ENCODE results near the gene SLC22A31.

DNA sequence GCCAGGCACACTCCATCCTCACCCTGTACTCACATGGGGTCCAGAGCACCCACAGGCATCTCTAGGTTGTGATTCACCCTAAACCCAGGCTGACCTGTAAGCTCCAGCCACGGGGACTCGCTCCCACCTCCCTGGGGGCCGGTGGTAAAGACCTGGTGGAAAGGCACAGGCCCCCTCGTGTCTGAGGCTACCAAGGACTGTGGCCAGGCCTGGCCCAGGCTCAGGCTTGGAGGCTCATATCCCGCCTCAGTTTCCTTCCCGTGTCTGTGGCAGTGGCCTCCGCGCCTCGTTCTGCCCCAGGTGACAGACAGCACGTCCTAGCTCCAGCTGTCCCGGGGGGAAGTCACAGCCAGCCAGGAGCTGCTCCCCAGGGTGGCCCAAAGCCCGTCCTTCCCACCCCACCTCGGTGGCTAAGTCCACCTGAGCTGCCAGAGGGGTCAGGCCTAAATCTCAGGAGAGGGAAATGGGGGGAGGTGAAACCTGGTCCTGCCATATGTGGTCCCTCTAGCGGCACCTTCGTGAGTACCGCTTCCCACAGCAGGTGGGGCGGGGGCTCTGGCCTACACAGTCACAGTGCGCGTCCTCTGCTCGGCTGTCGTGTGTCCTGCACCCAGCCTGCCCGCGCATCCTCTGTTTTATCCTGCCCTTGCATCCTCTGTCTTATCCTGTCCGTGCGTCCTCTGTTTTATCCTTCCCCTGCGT lies 16.2 kb downstream of the SLC22A31 start:
- TF ChIP-seq POLR2A (IDR thresholded peaks at IDR 0.05) (no peak), POLR2AphosphoS5 (IDR thresholded peaks at IDR 0.05) (no peak)
- TF ChIP-seq, protein P1, sequence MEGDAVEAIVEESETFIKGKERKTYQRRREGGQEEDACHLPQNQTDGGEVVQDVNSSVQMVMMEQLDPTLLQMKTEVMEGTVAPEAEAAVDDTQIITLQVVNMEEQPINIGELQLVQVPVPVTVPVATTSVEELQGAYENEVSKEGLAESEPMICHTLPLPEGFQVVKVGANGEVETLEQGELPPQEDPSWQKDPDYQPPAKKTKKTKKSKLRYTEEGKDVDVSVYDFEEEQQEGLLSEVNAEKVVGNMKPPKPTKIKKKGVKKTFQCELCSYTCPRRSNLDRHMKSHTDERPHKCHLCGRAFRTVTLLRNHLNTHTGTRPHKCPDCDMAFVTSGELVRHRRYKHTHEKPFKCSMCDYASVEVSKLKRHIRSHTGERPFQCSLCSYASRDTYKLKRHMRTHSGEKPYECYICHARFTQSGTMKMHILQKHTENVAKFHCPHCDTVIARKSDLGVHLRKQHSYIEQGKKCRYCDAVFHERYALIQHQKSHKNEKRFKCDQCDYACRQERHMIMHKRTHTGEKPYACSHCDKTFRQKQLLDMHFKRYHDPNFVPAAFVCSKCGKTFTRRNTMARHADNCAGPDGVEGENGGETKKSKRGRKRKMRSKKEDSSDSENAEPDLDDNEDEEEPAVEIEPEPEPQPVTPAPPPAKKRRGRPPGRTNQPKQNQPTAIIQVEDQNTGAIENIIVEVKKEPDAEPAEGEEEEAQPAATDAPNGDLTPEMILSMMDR (IDR thresholded peaks at IDR 0.05 in 8 of 11, conservative IDR thresholded peaks at IDR 0.05 in 3 of 11): no peak

All from spleen (tissue), 7 donors.